Fibroblast of pulmonary artery (primary cell): ENCODE data around the gene TGIF1.
"Not testable (repeated sequence)": the region's sequence is repeated elsewhere in the genome, so short reads cannot be mapped to it uniquely, and the experiment has no call there.

Source experiments
- DNase-seq: peaks from one replicate; pipeline ENCODE4 v3.0.0-alpha.2; 2010; ENCODE audit warnings: low read depth
- H3K4me3 ChIP-seq: replicated peaks from 2 replicates; pipeline ENCODE4 v1.5.1; 2011; ENCODE audit warnings: low read depth, mild to moderate bottlenecking, control low read depth, low read length, moderate library complexity
- TF ChIP-seq, protein P1 (sequence below): IDR thresholded peaks from 2 replicates; pipeline ENCODE4 v1.5.1; 2011; ENCODE audit warnings: mild to moderate bottlenecking, control low read depth, low read length, inconsistent platforms; ENCODE audit errors: missing control alignments

TGIF1 gene

DNA sequence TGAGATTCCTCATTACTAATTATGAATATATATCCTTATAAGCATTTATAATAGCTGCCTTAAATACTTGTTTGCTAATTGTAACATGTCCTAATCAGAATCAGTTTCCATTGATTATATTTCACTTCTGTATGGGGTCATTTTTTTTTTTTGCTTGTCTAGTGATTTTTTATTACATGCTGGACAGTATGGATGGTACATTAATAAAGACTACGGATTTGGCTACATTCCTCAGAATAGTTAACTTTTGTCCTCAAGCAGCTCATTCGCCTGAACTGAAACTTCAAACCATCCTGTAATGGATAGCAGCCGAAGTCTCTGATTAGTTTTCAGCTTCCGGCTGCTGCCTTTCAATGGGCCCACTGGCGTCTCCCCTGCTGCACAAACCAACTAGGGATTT lies 11.7 kb downstream of the TGIF1 start:
- TF ChIP-seq, protein P1, sequence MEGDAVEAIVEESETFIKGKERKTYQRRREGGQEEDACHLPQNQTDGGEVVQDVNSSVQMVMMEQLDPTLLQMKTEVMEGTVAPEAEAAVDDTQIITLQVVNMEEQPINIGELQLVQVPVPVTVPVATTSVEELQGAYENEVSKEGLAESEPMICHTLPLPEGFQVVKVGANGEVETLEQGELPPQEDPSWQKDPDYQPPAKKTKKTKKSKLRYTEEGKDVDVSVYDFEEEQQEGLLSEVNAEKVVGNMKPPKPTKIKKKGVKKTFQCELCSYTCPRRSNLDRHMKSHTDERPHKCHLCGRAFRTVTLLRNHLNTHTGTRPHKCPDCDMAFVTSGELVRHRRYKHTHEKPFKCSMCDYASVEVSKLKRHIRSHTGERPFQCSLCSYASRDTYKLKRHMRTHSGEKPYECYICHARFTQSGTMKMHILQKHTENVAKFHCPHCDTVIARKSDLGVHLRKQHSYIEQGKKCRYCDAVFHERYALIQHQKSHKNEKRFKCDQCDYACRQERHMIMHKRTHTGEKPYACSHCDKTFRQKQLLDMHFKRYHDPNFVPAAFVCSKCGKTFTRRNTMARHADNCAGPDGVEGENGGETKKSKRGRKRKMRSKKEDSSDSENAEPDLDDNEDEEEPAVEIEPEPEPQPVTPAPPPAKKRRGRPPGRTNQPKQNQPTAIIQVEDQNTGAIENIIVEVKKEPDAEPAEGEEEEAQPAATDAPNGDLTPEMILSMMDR, result no peak
- no peak for DNase-seq
- no peak overlapping the region for H3K4me3 ChIP-seq

DNA sequence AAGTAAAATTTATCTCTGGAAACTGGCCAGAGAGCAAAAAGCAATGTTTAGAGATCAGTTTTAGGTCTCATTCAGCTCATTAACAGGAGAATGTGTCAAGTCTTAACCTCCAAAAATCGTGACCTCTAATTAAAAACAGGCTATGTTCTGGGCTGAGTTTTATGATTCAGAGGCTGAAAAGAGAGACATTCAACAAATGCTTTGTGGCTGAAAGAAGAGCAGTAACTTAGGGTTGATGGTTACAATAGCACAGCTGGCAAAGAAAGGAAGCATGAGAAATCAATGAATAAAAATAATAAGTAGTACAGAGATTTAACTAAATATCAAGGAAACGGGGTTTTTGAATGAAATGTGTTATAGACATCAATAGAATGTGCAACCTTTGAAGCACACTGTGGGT lies 13.1 kb downstream of the TGIF1 start:
- DNase-seq, result no peak
- no peak overlapping the region for H3K4me3 ChIP-seq
- TF ChIP-seq, protein P1, result no peak

DNA sequence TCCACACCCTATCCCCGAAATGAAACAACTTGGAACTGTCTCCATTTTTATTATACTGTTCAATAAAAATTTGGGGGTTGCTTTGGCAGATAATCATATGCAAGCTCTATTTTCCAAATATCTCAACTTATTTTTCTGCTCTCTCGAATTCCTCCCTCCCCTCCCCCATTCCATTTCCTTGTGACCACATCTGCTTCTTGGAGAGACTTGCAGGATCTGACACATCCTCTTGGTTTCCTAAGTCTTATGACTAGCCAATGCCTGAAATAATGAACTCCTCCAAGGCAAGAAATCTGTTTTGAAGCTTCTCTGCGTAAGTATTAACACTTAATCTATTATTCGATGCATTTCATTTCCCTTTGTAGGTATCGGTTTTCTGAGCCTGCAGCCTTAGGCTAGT lies 16.1 kb downstream of the TGIF1 start:
- DNase-seq, result peak; percentile 93
- no peak overlapping the region for H3K4me3 ChIP-seq
- TF ChIP-seq, protein P1, result no peak

DNA sequence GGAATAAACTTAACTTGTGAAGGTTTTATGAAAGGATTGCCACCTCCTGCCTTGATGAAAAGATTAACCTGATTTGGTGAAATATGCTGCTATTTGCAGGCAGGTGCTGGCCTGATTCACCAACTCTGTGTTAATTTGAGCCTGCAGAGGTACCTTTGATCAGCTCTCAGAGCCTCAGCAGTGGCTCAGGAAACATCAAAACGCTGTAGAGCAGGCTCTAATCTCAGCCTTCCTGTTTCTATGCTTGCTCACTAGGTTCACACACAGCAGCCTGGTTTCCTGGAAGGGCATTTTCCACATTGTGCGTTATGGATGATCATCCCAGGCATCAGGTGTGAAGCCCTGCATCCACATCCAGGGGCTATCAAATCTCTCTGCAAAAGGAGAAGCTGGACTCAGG lies 16.9 kb downstream of the TGIF1 start:
- TF ChIP-seq, protein P1, result no peak
- no peak overlapping the region for H3K4me3 ChIP-seq
- DNase-seq, result no peak

DNA sequence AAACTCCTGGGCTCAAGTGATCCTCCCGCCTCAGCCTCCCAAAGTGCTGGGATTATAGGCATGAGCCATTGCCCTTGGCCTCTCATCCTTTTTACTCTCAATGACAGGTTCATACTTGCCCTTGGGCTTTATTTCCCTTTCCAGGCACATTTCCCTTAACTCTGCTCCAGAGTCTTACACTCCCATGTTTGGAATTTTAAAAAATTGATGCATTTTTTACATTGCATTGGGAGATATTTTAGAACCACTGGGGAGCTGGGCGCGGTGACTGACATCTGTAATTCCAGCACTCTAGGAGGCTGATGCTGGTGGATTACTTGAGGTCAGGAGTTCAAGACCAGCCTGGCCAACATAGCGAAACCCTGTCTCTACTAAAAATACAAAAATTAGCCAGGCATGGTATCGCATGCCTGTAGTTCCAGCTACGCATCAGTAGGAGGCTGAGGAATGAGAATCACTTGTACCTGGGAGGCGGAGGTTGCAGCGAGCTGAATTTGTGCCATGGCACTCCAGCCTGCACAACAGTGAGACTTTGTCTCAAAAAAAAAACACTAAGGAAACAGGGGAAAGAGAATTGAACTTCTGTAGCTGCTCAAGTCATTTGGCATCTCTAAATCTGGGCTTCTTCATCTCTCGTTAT lies 18.2 kb downstream of the TGIF1 start:
- DNase-seq, result no peak
- TF ChIP-seq, protein P1, result no peak
- no peak overlapping the region for H3K4me3 ChIP-seq

DNA sequence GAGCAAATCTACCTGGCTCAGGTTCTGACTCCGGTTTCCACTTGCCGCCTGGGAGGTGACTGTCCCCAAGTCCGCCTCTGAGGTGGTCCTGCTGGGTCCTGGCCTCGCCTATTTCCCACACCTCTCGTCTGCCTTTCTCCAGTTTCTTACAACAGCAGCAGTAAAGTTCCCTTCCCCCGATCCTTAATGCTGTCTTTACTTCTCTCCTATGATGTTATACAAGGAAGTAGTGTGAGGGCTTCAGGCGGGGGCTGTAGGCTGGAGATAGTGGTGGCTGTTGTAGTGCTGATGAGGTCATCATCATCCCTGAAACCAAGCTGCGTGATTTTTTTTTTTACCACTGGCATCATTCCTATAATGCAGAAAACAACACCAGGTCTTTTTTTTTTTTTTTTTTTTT lies 18.9 kb downstream of the TGIF1 start:
- H3K4me3 ChIP-seq, result no peak overlapping the region
- DNase-seq, result peak; percentile 68
- TF ChIP-seq, protein P1, result no peak

DNA sequence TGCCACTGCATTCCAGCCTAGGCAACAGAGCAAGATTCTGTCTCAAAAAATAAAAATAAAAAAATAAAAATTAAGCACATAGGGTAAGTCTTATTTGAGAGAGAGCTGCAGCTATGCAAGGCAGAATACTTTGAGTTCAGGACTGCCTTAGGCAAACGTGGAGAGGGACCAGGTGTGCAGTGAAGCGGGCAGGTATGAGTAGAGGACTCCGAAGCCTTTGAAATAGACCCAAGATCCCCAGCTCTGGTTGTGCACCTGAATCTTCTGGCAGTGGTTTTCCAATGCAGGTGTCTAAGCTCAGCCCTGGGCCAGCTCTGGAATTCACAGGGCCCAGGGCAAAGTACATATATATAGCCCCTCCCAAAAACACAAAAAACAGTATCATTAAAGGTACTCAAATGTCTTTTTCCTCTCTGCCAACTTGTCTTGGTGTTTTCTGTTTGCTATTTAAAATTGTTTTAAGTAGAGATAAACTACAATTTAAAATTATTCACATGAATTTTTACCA lies 21.2 kb downstream of the TGIF1 start:
- H3K4me3 ChIP-seq, result no peak overlapping the region
- DNase-seq, result no peak
- TF ChIP-seq, protein P1, result no peak

DNA sequence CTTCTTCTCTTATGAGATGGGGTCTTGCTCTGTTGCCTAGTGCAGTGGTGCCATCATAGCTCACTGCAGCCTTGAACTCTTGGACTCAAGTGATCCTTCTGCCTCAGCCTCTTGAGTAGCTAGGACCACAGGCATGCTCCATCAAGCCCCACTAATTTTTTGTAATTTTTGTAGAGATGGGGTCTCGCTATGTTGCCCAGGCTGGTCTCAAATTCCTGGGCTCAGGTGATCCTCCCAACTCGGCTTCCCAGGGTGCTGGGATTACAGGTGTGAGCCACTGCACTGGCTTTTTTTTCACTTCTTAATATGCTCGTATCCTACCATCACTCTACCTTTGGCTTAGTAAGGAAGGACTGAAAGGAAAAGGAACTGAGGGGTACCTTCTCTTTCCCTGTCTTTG lies 22.1 kb downstream of the TGIF1 start:
- not testable (repeated sequence) for DNase-seq, H3K4me3 ChIP-seq
